HG03025 (cell line): Measurements from ENCODE around the gene MAD2L2.

ENCODE experiments used
- ATAC-seq: cut with Tn5 transposase; IDR thresholded peaks from one replicate; pipeline ENCODE4 v1.9.1; 2021; ENCODE audit warnings: mild to moderate bottlenecking, moderate library complexity; ENCODE audit not compliant: unreplicated experiment, low FRiP score

Gene MAD2L2

GRCh38 chr1:11681071-11681771 lies at the start of gene MAD2L2:
Gene MAD2L2 (minus strand): TSS chr1:11681148. CDS start chr1:11680601, 547 bp downstream.
- ATAC-seq, result peak; percentile 86

- ATAC-seq, result no peak
Observed at GRCh38 chr1:11730429-11730891, 49.5 kb upstream of the MAD2L2 start.

- ATAC-seq, result no peak
Observed at GRCh38 chr1:11729498-11730428, 48.8 kb upstream of the MAD2L2 start.

GRCh38 chr1:11729155-11729497 lies 48.2 kb upstream of the MAD2L2 start:
- no peak for ATAC-seq

GRCh38 chr1:11728126-11728806 lies 47.3 kb upstream of the MAD2L2 start:
- ATAC-seq, result no peak

- ATAC-seq, result no peak
Observed at GRCh38 chr1:11727119-11727518, 46.2 kb upstream of the MAD2L2 start.

GRCh38 chr1:11725616-11726015 lies 44.7 kb upstream of the MAD2L2 start:
- ATAC-seq, result no peak

GRCh38 chr1:11722538-11722937 lies 41.6 kb upstream of the MAD2L2 start:
- ATAC-seq, result no peak

- no peak for ATAC-seq
Observed at GRCh38 chr1:11721311-11721710, 40.4 kb upstream of the MAD2L2 start.

GRCh38 chr1:11720525-11720924 lies 39.6 kb upstream of the MAD2L2 start:
- no peak for ATAC-seq

- no peak for ATAC-seq
Observed at GRCh38 chr1:11720033-11720376, 39.1 kb upstream of the MAD2L2 start.

GRCh38 chr1:11719313-11720032 lies 38.5 kb upstream of the MAD2L2 start:
- ATAC-seq, result no peak

- no peak for ATAC-seq
Observed at GRCh38 chr1:11714831-11715575, 34.1 kb upstream of the MAD2L2 start.

- no peak for ATAC-seq
Observed at GRCh38 chr1:11713095-11713494, 32.1 kb upstream of the MAD2L2 start.

GRCh38 chr1:11712285-11712684 lies 31.3 kb upstream of the MAD2L2 start:
- ATAC-seq, result no peak

- ATAC-seq, result no peak
Observed at GRCh38 chr1:11711490-11711889, 30.5 kb upstream of the MAD2L2 start.

GRCh38 chr1:11708554-11709350 lies 27.8 kb upstream of the MAD2L2 start:
- no peak for ATAC-seq

GRCh38 chr1:11707621-11708276 lies 26.8 kb upstream of the MAD2L2 start:
- ATAC-seq, result no peak

- ATAC-seq, result no peak
Observed at GRCh38 chr1:11706292-11706691, 25.3 kb upstream of the MAD2L2 start.
